Retinal pigment epithelial cell (primary cell): ENCODE measurements around the gene BCL11B.

ENCODE experiments used
- DNase-seq: peaks from one replicate; pipeline ENCODE4 v3.0.0-alpha.2; 2010; ENCODE audit warnings: low read depth
- H3K4me3 ChIP-seq: 2 replicates; pipeline ENCODE4 v1.5.1; 2011; ENCODE audit warnings: mild to moderate bottlenecking, low read length, control low read depth, moderate library complexity
- CTCF ChIP-seq: conservative IDR thresholded peaks from 2 replicates; pipeline ENCODE4 v1.5.1; 2011; ENCODE audit warnings: low read depth, low read length, control low read depth, inconsistent platforms

Gene BCL11B

GRCh38 chr14:99198746-99199502, 73.1 kb downstream of the BCL11B start:
- TF ChIP-seq CTCF: no peak
- H3K4me3 ChIP-seq: no peak overlapping the region
- no peak for DNase-seq

GRCh38 chr14:99196310-99196650, 75.7 kb downstream of the BCL11B start:
- no peak overlapping the region for H3K4me3 ChIP-seq
- TF ChIP-seq CTCF: no peak
- DNase-seq: no peak

- H3K4me3 ChIP-seq: no peak overlapping the region
- no peak for TF ChIP-seq CTCF
- peak; percentile 39 for DNase-seq
Measured at GRCh38 chr14:99195602-99196309, 76.2 kb downstream of the BCL11B start.

- H3K4me3 ChIP-seq: no peak overlapping the region
- no peak for DNase-seq
- TF ChIP-seq CTCF: no peak
Measured at GRCh38 chr14:99194736-99195135, 77.3 kb downstream of the BCL11B start.

GRCh38 chr14:99194136-99194535, 77.9 kb downstream of the BCL11B start:
- no peak for TF ChIP-seq CTCF
- no peak overlapping the region for H3K4me3 ChIP-seq
- no peak for DNase-seq

- no peak for TF ChIP-seq CTCF
- no peak overlapping the region for H3K4me3 ChIP-seq
- no peak for DNase-seq
Measured at GRCh38 chr14:99192830-99193229, 79.2 kb downstream of the BCL11B start.

- DNase-seq: peak; percentile 73
- TF ChIP-seq CTCF: no peak
- H3K4me3 ChIP-seq: peak overlapping the region; percentile 32
Measured at GRCh38 chr14:99192028-99192621, 79.9 kb downstream of the BCL11B start.
